Stimulated activated CD4-positive, alpha-beta T cell treated with anti-CD3 and anti-CD28 coated beads, TNF-alpha, amount 100 ng/mL, for 24 hours (primary cell): ENCODE data around the gene KIF12.

ENCODE experiments used
- DNase-seq, 3 experiments: peaks; one replicate each; pipeline ENCODE4 v3.0.0-alpha.2; 2020; ENCODE audit warnings: low read depth in 3 of 3

The KIF12 gene

GRCh38 chr9:114105236-114105635 lies 6.1 kb upstream of the KIF12 start:
- DNase-seq = no peak

- DNase-seq = no peak
Measured at GRCh38 chr9:114102484-114102883, 3.4 kb upstream of the KIF12 start.

- no peak for DNase-seq
Measured at GRCh38 chr9:114100536-114100935, 1.4 kb upstream of the KIF12 start.

GRCh38 chr9:114099669-114100270 lies 678 bp upstream of the KIF12 start:
- DNase-seq = no peak

GRCh38 chr9:114098021-114098935 lies 814 bp downstream of the KIF12 start:
- peak in 2 of 3 experiments; percentile 11 to 30 for DNase-seq

- no peak for DNase-seq
Measured at GRCh38 chr9:114097613-114098020, 1.5 kb downstream of the KIF12 start.

GRCh38 chr9:114096866-114097612 lies 2.1 kb downstream of the KIF12 start:
- DNase-seq = no peak

- no peak for DNase-seq
Measured at GRCh38 chr9:114096041-114096511, 3.0 kb downstream of the KIF12 start.

- DNase-seq = no peak
Measured at GRCh38 chr9:114094971-114095370, 4.1 kb downstream of the KIF12 start.

- no peak for DNase-seq
Measured at GRCh38 chr9:114093761-114094505, 5.2 kb downstream of the KIF12 start.

- no peak for DNase-seq
Measured at GRCh38 chr9:114093031-114093471, 6.0 kb downstream of the KIF12 start.

GRCh38 chr9:114092336-114092735 lies 6.8 kb downstream of the KIF12 start:
- no peak for DNase-seq

- no peak for DNase-seq
Measured at GRCh38 chr9:114091711-114092110, 7.4 kb downstream of the KIF12 start.

GRCh38 chr9:114090798-114091197 lies 8.3 kb downstream of the KIF12 start:
- DNase-seq = no peak

- no peak for DNase-seq
Measured at GRCh38 chr9:114089206-114089840, 9.8 kb downstream of the KIF12 start.

- no peak for DNase-seq
Measured at GRCh38 chr9:114088571-114089170, 10.4 kb downstream of the KIF12 start.

- no peak for DNase-seq
Measured at GRCh38 chr9:114087721-114088120, 11.4 kb downstream of the KIF12 start.

GRCh38 chr9:114086607-114087006 lies 12.5 kb downstream of the KIF12 start:
- no peak for DNase-seq

- DNase-seq = no peak
Measured at GRCh38 chr9:114086009-114086408, 13.1 kb downstream of the KIF12 start.

GRCh38 chr9:114085387-114085789 lies 13.7 kb downstream of the KIF12 start:
- DNase-seq = no peak
